ENCODE data around the gene KLHDC4.

The KLHDC4 gene

GRCh38 chr16:87698676-87699199 lies 67.0 kb downstream of the KLHDC4 start:
- no peak for DNase-seq (ENCODE audit: low spot score)

DNA sequence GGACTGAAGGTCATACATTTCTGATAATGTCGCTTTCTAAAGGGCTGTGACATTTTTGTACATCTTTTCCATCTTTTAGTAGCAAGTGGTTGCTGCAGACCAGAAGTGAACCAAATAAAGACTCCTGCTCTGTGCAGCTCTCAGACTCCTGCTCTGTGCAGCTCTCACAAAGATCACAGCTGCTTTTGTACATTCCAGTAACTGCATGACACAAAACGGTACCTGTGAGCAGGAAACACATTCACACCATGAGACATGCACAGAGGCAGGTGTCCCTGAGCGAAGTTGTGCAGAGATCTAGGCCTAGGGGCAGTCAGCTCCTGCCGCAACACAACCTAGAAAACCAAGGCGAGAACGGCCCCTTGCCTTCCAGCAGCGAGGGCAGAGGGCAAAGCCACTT lies 67.5 kb downstream of the KLHDC4 start:
- no peak for DNase-seq (ENCODE audit: low spot score)

GRCh38 chr16:87697792-87698191 lies 68.0 kb downstream of the KLHDC4 start:
- no peak for DNase-seq (ENCODE audit: low spot score)

GRCh38 chr16:87697256-87697655 lies 68.5 kb downstream of the KLHDC4 start:
- no peak for DNase-seq (ENCODE audit: low spot score)

GRCh38 chr16:87696726-87697125 lies 69.1 kb downstream of the KLHDC4 start:
- no peak for DNase-seq (ENCODE audit: low spot score)

- DNase-seq (ENCODE audit: low spot score): no peak
Observed at GRCh38 chr16:87695534-87695933, 70.3 kb downstream of the KLHDC4 start.

GRCh38 chr16:87694441-87695125 lies 71.2 kb downstream of the KLHDC4 start:
- no peak for DNase-seq (ENCODE audit: low spot score)

- DNase-seq (ENCODE audit: low spot score): no peak
Observed at GRCh38 chr16:87693827-87694226, 72.0 kb downstream of the KLHDC4 start.

GRCh38 chr16:87692756-87693155 lies 73.0 kb downstream of the KLHDC4 start:
- DNase-seq (ENCODE audit: low spot score): no peak

DNA sequence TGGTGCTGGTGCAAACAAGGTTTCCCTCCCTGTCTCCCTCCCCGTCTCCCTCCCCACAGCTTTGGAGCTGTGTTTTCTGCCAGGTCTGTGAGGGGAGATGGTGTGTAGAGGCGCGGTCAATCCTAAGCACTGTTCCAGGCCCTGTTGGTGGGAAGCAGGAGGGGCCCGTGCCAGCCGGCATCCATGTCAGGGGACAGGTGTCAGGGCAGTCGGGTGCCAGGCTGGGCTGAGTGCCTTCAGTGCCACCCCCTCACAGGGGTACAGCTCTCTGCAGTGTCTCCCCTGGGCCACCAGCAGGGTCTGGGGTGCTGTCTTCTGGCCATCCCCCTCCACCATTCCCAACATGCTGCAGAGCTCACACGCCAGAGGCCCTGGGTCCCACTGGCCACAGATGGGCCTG lies 73.6 kb downstream of the KLHDC4 start:
- no peak for DNase-seq (ENCODE audit: low spot score)

DNA sequence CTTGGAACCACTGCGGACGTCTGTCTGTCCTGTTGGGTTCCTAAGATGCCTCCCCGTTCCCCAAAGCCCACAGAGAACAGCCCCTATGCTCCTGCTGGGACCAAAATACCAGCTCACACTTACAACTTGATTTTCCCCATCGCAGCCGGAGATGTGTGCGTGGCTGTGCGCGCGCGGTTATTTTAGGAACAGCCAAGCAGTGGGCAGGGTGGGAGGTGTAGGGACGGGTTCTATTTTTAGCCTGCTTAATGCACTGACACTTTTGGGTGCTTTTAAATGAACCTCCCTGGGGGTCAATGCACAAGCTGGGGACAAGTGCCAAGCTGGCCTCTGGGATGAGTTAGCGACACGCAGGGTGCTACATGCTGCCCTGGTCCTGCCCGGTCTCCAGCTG lies 74.1 kb downstream of the KLHDC4 start:
- DNase-seq (ENCODE audit: low spot score): no peak

DNA sequence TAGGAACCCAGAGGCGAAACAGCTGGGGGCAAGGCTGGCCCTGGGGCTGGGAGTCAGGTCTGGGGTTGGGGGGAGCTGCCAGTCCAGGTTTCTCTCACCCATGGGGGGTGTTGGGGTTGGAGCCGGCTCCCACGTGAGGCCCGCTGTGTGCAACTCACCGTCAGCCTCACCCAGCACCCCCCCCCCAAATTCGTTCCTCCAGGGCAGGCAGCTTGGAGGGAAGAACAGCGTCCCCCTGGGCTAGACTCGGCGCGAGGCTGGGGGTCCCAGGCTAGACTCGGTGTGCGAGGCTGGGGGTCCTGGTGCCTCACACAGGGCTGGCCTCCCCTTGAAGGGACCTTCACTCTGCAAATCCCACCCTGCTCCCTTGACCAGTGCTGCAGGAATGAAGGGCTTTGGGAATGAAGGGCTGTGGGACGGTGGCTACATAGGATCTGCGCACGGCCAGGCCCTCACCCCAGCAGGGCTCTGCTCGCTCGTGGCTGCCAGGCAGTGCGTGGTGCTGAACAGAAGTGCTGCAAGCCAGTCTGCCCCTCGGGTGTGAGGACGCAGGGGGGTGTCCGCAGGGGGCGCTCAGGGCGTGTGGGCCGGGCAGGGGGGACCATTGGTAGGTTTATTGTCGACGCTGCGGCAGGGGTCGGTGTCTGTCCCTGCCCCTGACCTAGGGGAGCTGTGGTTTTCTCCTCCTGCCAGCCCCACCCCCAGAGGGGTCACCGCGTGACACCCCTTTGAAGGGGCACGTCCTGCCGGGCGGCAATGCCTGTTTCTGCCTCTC lies 74.7 kb downstream of the KLHDC4 start:
- DNase-seq (ENCODE audit: low spot score): no peak

DNA sequence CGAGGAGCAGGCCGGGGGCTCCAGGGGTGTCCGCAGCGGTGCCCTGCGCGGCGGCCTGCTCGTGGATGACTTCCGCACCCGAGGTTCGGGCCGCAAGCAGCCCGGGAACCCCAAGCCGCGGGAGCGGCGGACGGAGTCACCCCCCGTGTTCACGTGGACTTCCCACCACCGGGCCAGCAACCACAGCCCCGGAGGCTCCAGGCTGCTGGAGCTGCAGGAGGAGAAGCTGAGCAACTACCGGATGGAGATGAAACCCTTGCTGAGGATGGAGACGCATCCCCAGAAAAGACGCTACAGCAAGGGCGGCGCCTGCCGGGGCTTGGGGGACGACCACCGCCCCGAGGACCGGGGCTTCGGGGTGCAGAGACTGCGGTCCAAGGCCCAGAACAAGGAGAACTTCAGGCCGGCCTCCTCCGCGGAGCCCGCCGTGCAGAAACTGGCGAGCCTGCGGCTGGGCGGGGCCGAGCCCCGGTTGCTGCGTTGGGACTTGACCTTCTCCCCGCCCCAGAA lies 75.8 kb downstream of the KLHDC4 start:
- no peak for DNase-seq (ENCODE audit: low spot score)

- DNase-seq (ENCODE audit: low spot score): no peak
Observed at GRCh38 chr16:87688876-87689815, 76.6 kb downstream of the KLHDC4 start.

- DNase-seq (ENCODE audit: low spot score): no peak
Observed at GRCh38 chr16:87687998-87688529, 77.7 kb downstream of the KLHDC4 start.

GRCh38 chr16:87687126-87687910 lies 78.5 kb downstream of the KLHDC4 start:
- DNase-seq (ENCODE audit: low spot score): peak; percentile 57

DNA sequence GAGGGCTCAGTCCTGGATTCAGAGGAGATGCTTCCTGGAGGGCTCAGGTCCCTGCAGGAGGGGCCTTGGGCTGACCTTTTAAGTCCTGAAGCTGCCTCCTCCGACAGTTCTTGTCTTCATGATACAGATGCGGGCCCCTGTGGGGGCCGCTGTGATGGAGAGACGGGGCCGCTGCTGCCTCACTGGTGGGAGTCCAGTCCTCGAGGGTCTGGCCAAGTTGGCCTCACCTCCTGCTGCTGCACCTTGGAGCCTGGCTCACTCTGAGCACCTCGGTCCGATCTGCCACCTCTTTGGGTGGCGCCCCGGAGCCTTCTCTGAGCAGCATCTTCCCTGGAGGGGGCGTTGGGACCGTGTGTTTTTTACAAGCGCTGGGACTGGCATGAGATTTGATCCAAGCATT lies 79.1 kb downstream of the KLHDC4 start:
- DNase-seq (ENCODE audit: low spot score): no peak

DNA sequence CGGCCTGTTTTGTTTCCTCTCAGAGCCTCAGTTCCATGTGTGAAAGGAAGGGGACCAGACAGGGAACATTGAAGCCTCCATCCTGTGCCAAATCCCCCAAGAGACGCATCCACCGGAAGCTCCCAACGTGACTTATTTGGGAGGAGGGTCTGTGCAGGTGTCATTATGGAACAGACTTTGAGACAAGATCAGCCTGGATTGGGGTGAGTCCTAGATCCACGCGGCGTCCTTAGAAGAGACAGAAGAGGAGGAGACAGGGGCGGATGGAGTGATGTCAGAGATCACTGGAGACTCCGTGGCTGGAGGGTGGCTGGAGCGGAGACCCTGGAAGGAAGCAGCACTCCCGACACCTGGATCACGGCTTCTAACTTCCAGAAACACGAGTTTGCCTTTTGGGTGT lies 80.0 kb downstream of the KLHDC4 start:
- no peak for DNase-seq (ENCODE audit: low spot score)

GRCh38 chr16:87685405-87685755 lies 80.4 kb downstream of the KLHDC4 start:
- no peak for DNase-seq (ENCODE audit: low spot score)

DNA sequence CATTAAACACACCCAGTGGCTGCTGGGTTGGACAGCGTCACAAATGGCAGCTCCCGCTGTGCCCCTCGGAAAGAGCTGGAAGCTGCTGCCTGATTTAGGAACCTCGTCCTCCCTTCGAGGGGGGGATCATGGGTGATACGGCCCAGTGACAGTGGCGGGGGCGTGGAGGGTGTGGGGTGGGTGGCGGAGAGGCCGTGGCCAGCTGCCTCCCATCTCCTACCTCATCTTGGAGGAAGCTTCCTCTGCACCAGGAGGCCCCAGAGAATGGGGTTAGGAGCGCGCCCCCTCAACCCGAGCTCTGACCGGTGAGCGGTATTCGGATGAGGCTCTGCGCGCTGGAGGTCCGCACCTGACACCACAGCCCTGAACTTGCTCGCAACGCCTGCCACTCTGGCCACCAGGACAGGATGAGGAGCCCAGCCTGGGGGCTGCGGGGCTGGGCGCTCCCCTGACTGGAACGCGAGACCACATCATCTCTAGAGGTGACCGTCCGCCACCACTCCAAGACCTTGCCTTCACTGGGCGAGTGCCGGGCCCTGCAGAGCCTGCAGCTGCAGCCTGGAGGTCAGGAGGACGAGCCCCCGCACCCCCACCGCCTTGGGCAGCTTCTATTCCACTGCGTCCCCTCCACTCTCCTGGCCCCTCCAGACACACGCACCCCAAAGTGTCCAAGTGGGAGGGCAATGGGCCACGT lies 80.9 kb downstream of the KLHDC4 start:
- no peak for DNase-seq (ENCODE audit: low spot score)

Data from AG08396 (cell line).